HCEC 1CT (cell line): Measurements from ENCODE around the gene FMNL2.

Experiments used
- DNase-seq: peaks from one replicate; pipeline ENCODE4 v3.0.0-alpha.2; 2017

The FMNL2 gene

DNA sequence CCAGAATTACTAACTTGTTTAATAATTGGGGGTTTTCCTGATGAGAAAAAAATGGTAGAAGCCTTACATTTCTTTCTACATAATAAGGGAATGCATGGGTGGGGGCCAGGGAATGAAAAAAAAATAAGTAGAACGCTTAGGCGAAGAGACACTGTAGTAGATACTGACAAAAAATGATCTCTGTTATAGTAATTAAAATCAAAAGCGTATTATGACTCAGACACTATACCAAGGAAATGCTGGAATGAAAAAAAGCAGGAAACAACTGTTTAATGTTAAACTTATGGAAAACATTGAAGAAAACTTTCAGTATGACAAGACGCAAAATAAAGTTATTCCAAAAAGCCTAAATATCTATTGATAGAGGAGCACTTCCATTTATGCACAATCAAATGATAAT lies 339.4 kb downstream of the FMNL2 start:
- DNase-seq = no peak

DNA sequence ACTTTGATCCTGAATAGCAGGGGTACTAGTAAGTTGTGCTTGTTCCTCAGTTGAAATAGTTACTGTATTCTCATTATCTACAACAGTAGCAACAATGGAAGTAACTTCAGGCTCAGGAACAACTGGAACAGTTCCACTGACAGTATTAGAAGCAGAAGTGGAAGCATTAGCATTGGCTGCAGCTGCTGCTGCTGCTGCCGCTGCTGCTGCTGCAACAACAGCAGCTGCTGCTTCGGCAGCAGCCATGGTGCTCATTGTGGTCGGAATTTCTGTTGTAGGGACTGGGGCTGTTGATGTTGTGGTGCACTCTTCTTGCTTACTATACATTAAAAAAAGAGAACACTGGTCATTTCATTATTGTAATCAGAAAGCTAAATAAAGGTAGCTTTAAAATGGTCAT lies 341.5 kb downstream of the FMNL2 start:
- DNase-seq = no peak

DNA sequence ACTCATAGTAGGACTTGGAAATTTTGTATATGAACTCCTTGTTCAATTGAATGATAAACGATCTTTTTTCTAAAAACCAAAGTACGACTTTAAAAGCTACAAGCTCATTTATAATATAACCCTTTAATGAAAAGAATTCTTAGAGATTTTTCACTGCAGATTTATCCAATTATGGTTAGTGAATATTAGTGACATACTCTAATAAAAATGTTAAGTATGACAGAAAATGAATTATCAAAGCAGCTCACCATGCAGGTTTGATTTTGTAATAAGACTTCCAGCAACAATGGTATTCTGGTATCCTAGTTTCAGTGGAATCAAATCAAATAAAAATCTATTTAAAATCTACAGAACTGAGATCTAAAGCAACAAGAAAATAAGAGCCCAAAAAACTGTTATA lies 343.8 kb downstream of the FMNL2 start:
- DNase-seq = no peak

DNA sequence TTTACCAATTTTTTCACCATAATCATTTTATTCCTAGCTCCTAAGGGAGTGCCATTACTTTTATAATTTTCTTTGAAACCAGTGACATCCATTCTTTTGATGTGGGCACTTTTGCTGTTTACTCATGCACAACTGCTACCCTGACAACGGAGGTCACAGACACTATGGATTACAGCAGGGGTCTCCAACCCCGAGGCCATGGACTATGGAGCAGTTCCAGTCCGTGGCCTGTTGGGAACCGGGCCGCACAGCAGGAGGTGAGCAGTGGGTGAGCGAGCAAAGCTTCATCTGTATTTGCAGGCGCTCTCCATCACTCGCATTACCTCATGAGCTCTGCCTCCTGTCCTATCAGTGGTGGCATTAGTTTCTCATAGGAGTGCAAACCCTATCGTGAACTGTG lies 347.7 kb downstream of the FMNL2 start:
- no peak for DNase-seq

DNA sequence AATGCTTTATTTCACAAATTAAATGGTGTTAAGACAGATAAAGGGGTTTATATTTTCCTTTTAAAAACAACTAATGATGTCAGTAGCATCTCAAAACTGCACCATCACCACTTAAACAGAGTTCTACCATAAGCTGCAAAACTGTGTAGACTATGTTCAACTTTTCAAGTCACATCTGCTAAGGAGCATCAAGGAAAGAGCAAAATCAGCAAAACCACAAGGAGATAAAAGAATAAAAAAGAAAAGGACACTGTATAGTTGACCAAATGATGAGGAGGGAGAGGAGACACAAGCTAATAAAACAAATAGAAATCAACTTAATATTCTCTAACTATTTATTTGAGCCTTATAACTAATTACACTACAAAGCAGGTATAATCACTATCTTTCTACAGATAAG lies 348.4 kb downstream of the FMNL2 start:
- no peak for DNase-seq

DNA sequence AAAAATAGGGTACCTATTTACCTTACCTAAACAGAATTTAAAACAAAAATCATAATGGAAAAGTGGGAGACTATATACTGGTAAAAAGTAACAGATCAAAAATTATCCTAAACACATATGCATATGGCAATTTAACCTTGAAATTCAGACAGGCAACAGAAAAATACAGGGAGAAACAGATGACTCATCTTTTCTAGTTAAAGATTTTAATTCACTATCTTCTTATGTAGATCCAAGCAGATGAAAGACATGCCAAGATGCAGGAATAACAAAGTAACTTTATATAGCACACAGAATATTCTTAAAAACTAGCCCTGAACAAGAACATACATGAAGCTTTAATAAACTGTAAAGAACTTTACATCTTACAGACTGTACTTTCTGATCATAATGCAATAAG lies 351.3 kb downstream of the FMNL2 start:
- DNase-seq = no peak

DNA sequence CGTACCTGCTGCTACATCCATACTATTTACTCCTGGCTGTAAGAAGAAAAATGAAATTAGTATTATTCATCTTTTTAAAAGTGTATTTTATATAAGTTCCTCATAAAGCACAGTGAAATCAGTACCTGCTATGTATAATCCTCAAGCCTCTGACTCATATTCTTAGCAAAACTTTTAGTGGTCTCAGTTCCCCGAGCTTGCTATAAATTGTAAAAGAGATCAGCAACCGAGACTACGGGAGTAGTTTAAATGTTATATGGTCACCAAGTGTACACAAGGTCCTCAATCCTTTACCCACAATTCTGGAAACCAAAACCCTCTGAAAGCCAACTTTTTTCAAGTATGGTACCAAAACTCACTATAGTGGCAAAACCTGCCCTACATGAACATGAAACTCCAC lies 358.1 kb downstream of the FMNL2 start:
- no peak for DNase-seq

DNA sequence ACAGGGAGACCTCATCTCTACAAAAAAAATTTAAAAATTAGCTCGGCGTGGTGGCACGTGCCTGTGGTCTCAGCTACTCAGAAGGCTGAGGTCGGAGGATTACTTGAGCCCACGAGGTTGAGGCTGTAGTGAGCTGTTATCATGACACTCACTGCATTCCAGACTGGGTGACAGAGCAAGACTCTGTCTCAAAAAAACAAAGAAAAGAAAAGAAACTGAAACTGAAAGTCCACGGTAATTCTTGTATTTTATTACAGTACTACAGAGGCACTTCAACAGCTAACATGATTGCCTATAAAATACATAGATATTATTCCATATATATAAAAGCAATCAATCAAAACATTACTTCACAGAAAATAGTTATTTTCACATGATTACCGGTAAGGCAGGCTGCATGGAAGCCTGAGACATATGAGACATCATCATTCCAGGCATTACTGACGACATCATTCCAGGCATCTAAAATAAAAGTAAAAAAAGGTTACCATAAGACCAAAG lies 359.2 kb downstream of the FMNL2 start:
- DNase-seq = peak; percentile 66

DNA sequence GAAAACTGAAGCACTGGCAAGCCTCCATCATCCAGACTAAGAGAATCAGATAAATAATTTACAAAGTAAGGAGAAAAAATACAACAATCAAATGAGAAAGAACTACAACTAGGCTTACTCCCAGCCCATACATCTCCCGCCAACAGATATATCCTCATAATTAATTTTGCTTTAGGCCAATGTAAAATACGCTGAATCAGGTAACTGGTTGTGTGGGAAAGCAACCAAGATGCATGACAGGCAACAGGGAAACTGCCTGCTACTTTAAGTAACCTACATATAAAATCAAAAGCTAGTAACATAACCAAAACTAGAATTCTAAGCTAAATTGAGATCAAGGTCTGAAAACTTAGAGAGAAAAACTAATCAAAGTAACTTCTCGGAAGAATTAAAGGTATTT lies 360.8 kb downstream of the FMNL2 start:
- DNase-seq = no peak

DNA sequence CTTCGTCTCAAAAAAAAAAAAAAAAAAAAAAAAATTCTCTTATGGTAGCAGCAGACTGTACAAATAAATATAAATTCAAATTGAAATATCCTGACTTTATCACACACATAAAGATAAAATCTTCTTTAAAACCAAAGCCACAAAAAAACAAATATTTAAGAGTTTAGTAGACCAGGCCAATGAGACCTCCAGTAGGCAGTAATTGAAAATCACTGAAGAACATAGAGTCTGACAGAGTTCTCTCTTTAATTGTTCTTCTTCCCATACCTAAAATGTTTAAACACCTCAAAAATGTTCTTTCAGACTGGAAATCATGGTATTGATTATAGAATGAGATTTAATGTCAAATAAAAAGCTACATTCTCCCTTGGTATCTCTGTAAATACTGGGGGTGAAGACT lies 361.5 kb downstream of the FMNL2 start:
- DNase-seq = no peak
